HCT116 (cell line): ENCODE results near the gene HMSD.

Experiments used
- ATF3 ChIP-seq: IDR thresholded peaks from 2 replicates; pipeline ENCODE4 v1.6.1; 2012
- CEBPB ChIP-seq: IDR thresholded peaks from 2 replicates; pipeline ENCODE4 v1.6.1; 2012; ENCODE audit warnings: low read depth
- EGR1 ChIP-seq: IDR thresholded peaks from 2 replicates; pipeline ENCODE4 v1.6.1; 2012; ENCODE audit warnings: low read depth
- EZH2 ChIP-seq: fragments of 200-600 bp; sonication (generic); IDR thresholded peaks from 2 replicates; pipeline ENCODE4 v1.6.1; 2017; ENCODE audit warnings: antibody characterized with exemption, mixed run types
- POLR2A ChIP-seq: IDR thresholded peaks from 2 replicates; pipeline ENCODE4 v1.7.0; 2011; ENCODE audit warnings: borderline replicate concordance; ENCODE audit not compliant: insufficient read depth, insufficient read length; ENCODE audit errors: extremely low read depth
- POLR2AphosphoS5 ChIP-seq: IDR thresholded peaks from 2 replicates; pipeline ENCODE4 v1.6.1; 2011; ENCODE audit warnings: mild to moderate bottlenecking, low read depth, low read length, moderate library complexity
- RAD21 ChIP-seq: IDR thresholded peaks from 2 replicates; pipeline ENCODE4 v1.6.1; 2012; ENCODE audit warnings: low read depth, mild to moderate bottlenecking
- SIN3A ChIP-seq: IDR thresholded peaks from 2 replicates; pipeline ENCODE4 v1.6.1; 2012; ENCODE audit warnings: low read depth
- SP1 ChIP-seq: IDR thresholded peaks from 2 replicates; pipeline ENCODE4 v1.6.1; 2012; ENCODE audit warnings: low read depth
- TCF7L2 ChIP-seq: IDR thresholded peaks from 2 replicates; pipeline ENCODE4 v1.7.0; 2011; ENCODE audit warnings: borderline replicate concordance, inconsistent platforms; ENCODE audit not compliant: insufficient read depth, insufficient read length; ENCODE audit errors: extremely low read depth
- ZFX ChIP-seq: fragments of 450-650 bp; IDR thresholded peaks from 2 replicates; pipeline ENCODE4 v1.6.1; 2017
- TF ChIP-seq, protein P1 (sequence below), 3 experiments: fragments of 200-600 bp in 1 of 3; sonication (generic) in 1 of 3; IDR thresholded peaks in 2 of 3; conservative IDR thresholded peaks in 1 of 3; 2 replicates each; pipeline ENCODE4 v1.5.1; 2012 to 2017; ENCODE audit warnings: low read depth in 2 of 3, low read length in 2 of 3, antibody characterized with exemption in 1 of 3, borderline replicate concordance in 1 of 3, control low read depth in 1 of 3, mild to moderate bottlenecking in 1 of 3, mixed read lengths in 1 of 3, mixed run types in 1 of 3, moderate library complexity in 1 of 3; ENCODE audit not compliant: insufficient read depth in 1 of 3
- TF ChIP-seq, protein P2 (sequence below): IDR thresholded peaks from 2 replicates; pipeline ENCODE4 v1.6.1; 2012
- TF ChIP-seq, protein P3 (sequence below): IDR thresholded peaks from 2 replicates; pipeline ENCODE4 v1.6.1; 2012; ENCODE audit warnings: low read depth

- no peak for TF ChIP-seq POLR2AphosphoS5
- TF ChIP-seq POLR2A, result no peak
- TF ChIP-seq CEBPB, result no peak
- TF ChIP-seq, protein P1, sequence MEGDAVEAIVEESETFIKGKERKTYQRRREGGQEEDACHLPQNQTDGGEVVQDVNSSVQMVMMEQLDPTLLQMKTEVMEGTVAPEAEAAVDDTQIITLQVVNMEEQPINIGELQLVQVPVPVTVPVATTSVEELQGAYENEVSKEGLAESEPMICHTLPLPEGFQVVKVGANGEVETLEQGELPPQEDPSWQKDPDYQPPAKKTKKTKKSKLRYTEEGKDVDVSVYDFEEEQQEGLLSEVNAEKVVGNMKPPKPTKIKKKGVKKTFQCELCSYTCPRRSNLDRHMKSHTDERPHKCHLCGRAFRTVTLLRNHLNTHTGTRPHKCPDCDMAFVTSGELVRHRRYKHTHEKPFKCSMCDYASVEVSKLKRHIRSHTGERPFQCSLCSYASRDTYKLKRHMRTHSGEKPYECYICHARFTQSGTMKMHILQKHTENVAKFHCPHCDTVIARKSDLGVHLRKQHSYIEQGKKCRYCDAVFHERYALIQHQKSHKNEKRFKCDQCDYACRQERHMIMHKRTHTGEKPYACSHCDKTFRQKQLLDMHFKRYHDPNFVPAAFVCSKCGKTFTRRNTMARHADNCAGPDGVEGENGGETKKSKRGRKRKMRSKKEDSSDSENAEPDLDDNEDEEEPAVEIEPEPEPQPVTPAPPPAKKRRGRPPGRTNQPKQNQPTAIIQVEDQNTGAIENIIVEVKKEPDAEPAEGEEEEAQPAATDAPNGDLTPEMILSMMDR (IDR thresholded peaks at IDR 0.05 in 2 of 3, conservative IDR thresholded peaks at IDR 0.05 in 1 of 3; ENCODE audit: borderline replicate concordance in 1 of 3, insufficient read depth in 1 of 3, low read depth in 2 of 3, low read length in 2 of 3), result no peak
- no peak for TF ChIP-seq SIN3A
- no peak for TF ChIP-seq SP1
- no peak for TF ChIP-seq RAD21
- TF ChIP-seq EGR1, result no peak
- TF ChIP-seq, protein P2, sequence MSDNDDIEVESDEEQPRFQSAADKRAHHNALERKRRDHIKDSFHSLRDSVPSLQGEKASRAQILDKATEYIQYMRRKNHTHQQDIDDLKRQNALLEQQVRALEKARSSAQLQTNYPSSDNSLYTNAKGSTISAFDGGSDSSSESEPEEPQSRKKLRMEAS, result no peak
- no peak for TF ChIP-seq TCF7L2
- TF ChIP-seq EZH2, result no peak
- TF ChIP-seq, protein P3, sequence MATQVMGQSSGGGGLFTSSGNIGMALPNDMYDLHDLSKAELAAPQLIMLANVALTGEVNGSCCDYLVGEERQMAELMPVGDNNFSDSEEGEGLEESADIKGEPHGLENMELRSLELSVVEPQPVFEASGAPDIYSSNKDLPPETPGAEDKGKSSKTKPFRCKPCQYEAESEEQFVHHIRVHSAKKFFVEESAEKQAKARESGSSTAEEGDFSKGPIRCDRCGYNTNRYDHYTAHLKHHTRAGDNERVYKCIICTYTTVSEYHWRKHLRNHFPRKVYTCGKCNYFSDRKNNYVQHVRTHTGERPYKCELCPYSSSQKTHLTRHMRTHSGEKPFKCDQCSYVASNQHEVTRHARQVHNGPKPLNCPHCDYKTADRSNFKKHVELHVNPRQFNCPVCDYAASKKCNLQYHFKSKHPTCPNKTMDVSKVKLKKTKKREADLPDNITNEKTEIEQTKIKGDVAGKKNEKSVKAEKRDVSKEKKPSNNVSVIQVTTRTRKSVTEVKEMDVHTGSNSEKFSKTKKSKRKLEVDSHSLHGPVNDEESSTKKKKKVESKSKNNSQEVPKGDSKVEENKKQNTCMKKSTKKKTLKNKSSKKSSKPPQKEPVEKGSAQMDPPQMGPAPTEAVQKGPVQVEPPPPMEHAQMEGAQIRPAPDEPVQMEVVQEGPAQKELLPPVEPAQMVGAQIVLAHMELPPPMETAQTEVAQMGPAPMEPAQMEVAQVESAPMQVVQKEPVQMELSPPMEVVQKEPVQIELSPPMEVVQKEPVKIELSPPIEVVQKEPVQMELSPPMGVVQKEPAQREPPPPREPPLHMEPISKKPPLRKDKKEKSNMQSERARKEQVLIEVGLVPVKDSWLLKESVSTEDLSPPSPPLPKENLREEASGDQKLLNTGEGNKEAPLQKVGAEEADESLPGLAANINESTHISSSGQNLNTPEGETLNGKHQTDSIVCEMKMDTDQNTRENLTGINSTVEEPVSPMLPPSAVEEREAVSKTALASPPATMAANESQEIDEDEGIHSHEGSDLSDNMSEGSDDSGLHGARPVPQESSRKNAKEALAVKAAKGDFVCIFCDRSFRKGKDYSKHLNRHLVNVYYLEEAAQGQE, result no peak
- TF ChIP-seq ZFX, result no peak
- TF ChIP-seq ATF3, result no peak
These were observed 53.5 kb downstream of the HMSD start for GRCh38 chr18:64002581-64002980.
